GM19043 (cell line): Measurements from ENCODE around the gene DPP6.
A peak's percentile ranks its signal among the peaks of the same experiment; 100 is the strongest.

Source experiments
- ATAC-seq: cut with Tn5 transposase; IDR thresholded peaks from one replicate; pipeline ENCODE4 v1.9.1; 2021; ENCODE audit warnings: low read depth; ENCODE audit not compliant: unreplicated experiment

DPP6 gene

GRCh38 chr7:154863766-154864522 lies 811.7 kb downstream of the DPP6 start:
- ATAC-seq, result no peak

GRCh38 chr7:154864523-154864891 lies 812.3 kb downstream of the DPP6 start:
- peak; percentile 29 for ATAC-seq

GRCh38 chr7:154865984-154866685 lies 813.9 kb downstream of the DPP6 start:
- ATAC-seq, result no peak

GRCh38 chr7:154867068-154867467 lies 814.9 kb downstream of the DPP6 start:
- peak; percentile 51 for ATAC-seq

GRCh38 chr7:154868921-154869320 lies 816.7 kb downstream of the DPP6 start:
- no peak for ATAC-seq

GRCh38 chr7:154869436-154869835 lies 817.2 kb downstream of the DPP6 start:
- no peak for ATAC-seq

GRCh38 chr7:154871507-154871906 lies 819.3 kb downstream of the DPP6 start:
- no peak for ATAC-seq

GRCh38 chr7:154871928-154872750 lies 819.9 kb downstream of the DPP6 start:
- ATAC-seq, result no peak

GRCh38 chr7:154872811-154873499 lies 820.8 kb downstream of the DPP6 start:
- no peak for ATAC-seq

- no peak for ATAC-seq
Measured at GRCh38 chr7:154873500-154874121, 821.4 kb downstream of the DPP6 start.

- ATAC-seq, result no peak
Measured at GRCh38 chr7:154874409-154875113, 822.4 kb downstream of the DPP6 start.

GRCh38 chr7:154875297-154875696 lies 823.1 kb downstream of the DPP6 start:
- ATAC-seq, result no peak

GRCh38 chr7:154876516-154876915 lies 824.3 kb downstream of the DPP6 start:
- no peak for ATAC-seq

- ATAC-seq, result no peak
Measured at GRCh38 chr7:154877031-154877430, 824.8 kb downstream of the DPP6 start.

GRCh38 chr7:154879629-154880028 lies 827.4 kb downstream of the DPP6 start:
- no peak for ATAC-seq

GRCh38 chr7:154880513-154880912 lies 828.3 kb downstream of the DPP6 start:
- no peak for ATAC-seq

- no peak for ATAC-seq
Measured at GRCh38 chr7:154881026-154881425, 828.8 kb downstream of the DPP6 start.

- no peak for ATAC-seq
Measured at GRCh38 chr7:154881526-154881925, 829.3 kb downstream of the DPP6 start.

- no peak for ATAC-seq
Measured at GRCh38 chr7:154882931-154883474, 830.8 kb downstream of the DPP6 start.
